Measurements from ENCODE around the gene GALNT2.

GALNT2 gene

GRCh38 chr1:230125640-230126528 is 58.8 kb downstream of the GALNT2 start:
- no peak for DNase-seq (ENCODE audit: low read depth, low spot score)
- no peak overlapping the region for H3K27ac ChIP-seq

DNA sequence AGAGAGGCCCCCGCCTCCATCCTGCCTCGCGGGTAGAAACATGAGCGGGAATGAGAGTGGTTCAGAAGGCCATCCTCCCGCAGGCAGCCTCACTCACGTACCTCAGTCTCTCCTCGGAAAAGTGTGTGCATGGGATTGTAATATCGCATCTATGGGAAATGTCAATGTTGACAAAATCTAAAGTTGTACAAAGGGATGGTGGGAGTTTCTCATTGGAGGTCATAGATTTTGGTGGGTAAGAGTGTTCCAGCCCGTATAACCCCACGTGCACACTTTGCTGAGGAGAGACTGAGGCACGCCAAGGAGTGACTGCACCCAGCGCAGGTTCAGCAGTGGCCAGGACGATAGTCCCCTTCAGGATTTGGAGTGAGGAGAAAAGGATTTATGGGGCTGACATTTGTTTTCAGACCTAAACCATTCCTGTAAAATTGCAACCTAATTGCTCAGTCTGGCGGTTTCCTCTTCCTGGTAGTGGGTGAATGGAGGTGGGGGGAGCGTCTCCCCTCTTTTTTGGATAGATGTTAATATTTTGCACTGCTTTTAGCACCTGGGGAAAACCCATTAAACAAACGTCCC is 59.6 kb downstream of the GALNT2 start:
- no peak overlapping the region for H3K27ac ChIP-seq
- DNase-seq (ENCODE audit: low read depth, low spot score) = no peak

DNA sequence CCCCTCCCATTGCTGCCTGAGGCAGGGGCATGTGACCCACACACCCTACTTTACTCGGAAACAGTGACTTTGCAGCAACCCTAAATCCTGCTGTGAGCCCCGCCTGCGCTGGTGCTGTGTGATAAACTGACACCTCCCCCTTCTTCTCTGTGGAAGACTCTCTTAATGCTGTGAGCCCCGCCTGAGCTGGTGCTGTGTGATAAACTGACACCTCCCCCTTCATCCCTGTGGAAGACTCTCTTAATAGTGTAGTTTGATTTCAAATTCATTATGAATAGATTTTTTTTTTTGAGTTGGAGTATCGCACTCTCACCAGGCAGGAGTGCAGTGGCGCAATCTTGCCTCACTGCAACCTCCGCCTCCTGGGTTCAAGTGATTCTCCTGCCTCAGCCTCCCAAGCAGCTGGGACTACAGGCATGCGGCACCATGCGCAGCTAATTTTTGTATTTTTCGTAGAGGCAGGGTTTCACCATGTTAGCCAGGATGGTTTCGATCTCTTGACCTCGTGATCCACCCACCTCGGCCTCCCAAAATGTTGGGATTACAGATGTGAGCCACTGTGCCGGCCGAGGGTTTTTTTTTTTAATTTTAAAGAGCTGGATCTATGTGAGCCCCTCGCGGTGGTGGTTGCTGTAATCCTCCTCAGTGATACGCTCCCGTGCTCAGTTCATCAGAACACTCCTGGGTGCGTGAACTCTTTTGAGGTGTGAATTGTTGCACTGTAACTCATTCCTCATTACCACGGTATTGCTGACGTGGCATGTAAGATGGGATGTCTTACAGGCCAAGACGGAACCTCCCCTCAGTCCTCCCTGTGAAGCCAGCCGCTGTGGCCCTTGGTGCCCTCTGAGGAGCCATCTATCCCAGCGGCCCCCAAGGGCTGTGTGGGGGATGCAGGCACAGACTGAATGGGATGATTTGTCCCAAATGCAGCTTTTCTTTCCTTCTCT is 60.3 kb downstream of the GALNT2 start:
- no peak for DNase-seq (ENCODE audit: low read depth, low spot score)
- H3K27ac ChIP-seq = no peak overlapping the region

DNA sequence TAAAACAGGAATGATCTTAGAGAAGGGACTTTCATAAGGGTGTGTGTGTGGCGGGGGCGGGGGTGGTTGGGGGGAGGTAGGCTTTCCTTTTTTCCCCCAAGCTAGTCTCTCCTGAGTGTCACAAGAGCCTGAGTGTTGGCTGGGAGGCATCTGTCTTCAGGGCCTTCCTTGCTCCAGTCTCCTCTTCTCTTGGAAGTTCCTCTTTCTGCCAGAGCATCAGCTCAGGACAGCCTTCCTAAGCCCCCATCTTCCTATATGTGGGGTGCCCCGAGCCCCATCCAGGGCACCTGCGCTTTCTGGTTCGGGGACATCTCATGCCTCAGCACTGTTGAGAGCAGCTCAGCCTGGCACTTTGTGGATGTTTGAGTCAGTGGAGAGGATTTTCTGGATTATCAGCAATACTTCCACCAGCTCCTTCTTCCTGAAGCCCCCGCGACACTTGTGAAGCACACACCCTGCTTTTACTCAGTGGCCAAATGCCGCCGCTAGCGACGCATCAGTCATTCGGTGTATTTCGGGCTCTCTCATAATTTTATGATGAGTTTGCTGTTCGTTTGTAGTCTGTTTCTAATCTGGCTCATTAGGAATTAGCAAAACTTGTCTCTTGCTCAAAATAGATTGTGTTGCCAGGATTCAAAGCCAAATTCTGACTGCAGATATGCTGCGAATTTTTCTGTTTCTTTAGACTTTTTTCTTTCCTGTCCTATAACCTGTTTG is 61.7 kb downstream of the GALNT2 start:
- no peak for DNase-seq (ENCODE audit: low read depth, low spot score)

DNA sequence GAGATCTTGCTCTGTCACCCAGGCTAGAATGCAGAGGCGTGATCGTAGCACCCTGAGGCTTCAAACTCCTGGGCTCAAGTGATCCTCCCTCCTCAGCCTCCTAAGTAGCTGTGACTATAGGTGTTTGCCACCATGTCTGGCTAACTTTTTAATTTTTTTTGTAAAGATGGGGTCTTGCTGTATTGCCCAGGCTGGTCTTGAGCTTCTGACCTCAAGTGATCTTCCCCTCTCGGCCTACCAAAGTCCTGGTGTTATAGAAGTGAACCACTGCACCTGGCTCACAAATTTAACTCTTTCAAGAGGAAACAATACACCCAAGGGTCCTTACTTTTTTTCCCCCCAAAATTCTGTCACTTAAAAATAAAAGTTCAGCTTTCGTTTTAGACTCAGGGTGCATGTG is 62.3 kb downstream of the GALNT2 start:
- no peak for DNase-seq (ENCODE audit: low read depth, low spot score)
- no peak overlapping the region for H3K27ac ChIP-seq

More for the DNA sequence above, 61.7 kb downstream of the GALNT2 start:
- H3K27ac ChIP-seq = no peak overlapping the region

DNA sequence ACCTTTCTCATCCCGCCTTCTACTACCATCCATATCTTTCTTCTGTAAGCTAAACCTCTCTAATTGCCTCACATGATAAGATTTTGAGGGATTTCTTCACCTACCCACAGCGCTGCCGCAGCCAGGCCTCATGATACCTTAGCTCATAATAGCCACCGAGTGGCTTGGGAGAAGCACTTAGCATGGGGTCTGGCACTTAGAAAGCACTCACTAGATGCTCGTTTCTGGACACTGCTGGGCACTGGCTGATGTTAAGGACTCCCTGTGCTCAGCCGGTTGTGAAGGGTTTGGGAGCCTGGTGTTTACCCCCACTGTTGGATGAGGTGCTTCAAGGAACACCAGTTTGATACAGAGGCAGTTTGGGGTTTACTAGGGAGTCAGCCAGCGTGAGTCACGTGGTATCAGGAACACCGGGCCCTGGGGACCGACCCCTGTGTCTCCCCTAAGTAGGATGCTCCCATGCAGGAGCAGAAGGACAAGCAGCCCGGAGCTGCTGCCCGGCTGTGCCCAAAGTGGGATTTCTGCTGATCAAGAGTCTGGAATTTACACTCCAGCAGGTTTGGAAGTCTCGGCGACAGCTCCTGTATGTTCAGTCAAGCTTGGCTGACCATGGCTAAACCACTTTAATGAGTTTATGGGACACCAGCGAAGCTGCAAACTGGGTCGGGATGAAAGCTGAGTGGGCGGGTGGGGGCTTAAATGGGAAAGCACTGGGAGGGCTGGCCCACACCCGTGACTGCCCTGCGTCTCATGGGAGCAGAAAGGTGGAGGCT is 63.3 kb downstream of the GALNT2 start:
- H3K27ac ChIP-seq = no peak overlapping the region
- DNase-seq (ENCODE audit: low read depth, low spot score) = no peak

DNA sequence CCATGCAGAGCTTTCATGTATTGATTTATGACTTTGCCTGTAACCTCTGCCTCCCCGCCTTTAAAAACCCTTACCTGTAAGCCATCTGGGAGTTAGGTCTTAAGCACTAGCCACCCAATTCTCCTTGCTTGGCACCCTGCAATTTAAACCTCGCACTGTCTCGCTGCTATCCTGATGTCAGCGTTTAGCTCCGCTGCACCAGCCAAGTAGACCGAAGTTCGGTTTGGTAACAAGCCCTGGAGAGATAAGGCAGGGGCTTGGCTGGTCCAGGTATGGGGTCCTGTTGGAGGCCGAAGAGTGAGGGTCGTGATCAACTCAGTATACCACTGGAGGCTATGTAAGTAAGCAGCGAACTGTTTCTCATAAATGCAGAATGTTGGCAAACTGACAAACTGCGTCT is 64.4 kb downstream of the GALNT2 start:
- no peak for DNase-seq (ENCODE audit: low read depth, low spot score)
- H3K27ac ChIP-seq = no peak overlapping the region

- no peak overlapping the region for H3K27ac ChIP-seq
- DNase-seq (ENCODE audit: low read depth, low spot score) = no peak
These were observed 65.7 kb downstream of the GALNT2 start for GRCh38 chr1:230132758-230133157.

DNA sequence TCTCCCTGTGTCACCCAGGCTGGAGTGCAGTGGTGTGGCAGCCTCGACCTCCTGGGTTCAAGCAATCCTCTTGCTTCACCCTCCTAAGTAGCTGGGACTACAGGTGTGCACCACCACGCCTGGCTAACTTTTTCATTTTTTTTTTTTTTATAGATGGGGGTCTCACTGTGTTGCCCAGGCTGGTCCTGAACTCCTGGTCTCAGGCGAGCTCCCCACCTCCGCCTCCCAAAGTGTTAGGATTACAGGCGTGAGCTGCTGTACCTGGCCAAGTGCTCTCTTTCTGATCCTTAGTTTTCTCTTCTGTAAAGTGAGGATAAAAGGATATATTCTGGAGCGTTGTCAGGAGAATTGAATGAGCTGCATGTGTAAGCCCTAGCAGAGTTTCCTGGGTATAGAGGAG is 68.7 kb downstream of the GALNT2 start:
- DNase-seq (ENCODE audit: low read depth, low spot score) = no peak
- no peak overlapping the region for H3K27ac ChIP-seq

GRCh38 chr1:230136453-230137336 is 69.7 kb downstream of the GALNT2 start:
- DNase-seq (ENCODE audit: low read depth, low spot score) = no peak
- no peak overlapping the region for H3K27ac ChIP-seq

DNA sequence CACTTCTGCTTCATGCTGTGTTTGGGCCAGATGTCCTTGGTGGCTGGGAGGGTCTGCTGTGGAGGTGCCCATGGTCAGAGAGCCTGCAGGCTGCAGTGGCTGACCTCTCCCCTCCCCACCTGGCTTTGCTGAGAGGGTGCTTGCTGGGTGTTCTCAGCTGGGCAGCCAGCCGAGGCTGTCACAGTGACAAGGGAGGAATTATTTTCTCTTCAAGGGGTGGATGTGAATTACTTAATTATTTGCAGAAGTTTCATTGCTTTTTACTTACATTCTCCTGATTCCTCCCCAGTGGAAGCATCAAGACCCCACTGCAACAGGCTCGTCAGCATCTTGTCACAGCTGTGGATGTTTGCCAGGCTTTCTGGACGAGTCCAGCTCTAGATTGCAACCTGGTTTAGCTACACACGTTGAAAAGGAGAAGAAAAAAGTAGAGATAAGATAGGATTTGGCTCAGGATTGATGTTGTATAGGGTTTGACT is 70.3 kb downstream of the GALNT2 start:
- DNase-seq (ENCODE audit: low read depth, low spot score) = no peak
- no peak overlapping the region for H3K27ac ChIP-seq

DNA sequence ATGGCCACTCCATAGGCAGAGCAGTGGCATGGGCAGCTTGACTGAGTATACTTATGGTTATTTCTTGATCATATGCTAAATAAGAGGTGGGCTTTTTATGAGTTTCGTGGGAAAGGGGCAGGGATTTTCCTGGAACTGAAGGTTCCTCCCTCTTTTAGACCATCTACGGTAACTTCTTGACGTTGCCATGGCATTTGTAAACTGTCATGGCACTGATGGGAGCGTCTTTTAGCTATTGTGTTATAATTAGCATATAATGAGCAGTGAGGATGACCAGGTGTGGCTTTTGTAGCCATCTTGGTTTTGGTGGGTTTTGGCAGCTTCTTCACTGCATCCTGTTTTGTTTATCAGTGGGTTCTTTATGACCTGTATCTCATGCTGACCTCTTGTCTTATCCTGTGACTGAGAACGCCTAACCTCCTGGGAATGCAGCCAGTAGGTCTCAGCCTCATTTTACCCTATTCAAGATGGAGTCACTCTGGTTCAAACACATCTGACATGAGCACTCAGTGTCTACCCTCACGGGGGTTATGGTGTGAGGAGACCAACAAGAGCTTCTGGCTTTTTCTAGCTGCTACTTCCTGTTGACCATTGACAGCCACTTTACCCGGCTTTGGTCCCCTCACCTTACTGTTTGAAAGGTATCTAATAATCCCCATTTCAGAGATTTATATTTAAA is 71.7 kb downstream of the GALNT2 start:
- no peak for DNase-seq (ENCODE audit: low read depth, low spot score)
- no peak overlapping the region for H3K27ac ChIP-seq

GRCh38 chr1:230139315-230139714 is 72.3 kb downstream of the GALNT2 start:
- no peak overlapping the region for H3K27ac ChIP-seq
- DNase-seq (ENCODE audit: low read depth, low spot score) = no peak

DNA sequence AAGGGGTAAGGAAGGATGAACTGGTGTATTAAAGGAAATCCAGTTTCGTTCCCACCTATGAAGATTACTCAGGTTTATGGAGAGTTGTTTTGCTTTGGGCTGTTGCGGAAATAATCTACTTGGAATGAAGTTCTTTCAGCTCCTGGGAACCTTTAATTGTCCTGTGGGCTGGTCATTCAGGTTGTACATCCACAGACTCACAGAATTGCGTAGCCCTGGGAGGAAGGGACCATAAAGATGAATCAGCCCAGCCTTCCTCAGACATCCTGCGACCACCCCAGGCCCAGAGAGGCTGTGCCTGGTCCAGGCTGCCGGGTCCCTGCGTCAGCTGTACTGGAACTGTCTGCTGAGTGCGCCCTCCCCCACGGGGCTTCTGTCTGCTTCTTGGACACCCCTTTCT is 72.7 kb downstream of the GALNT2 start:
- no peak for DNase-seq (ENCODE audit: low read depth, low spot score)
- H3K27ac ChIP-seq = no peak overlapping the region

GRCh38 chr1:230140221-230141020 is 73.4 kb downstream of the GALNT2 start:
- H3K27ac ChIP-seq = no peak overlapping the region

GRCh38 chr1:230141021-230141648 is 74.1 kb downstream of the GALNT2 start:
- DNase-seq (ENCODE audit: low read depth, low spot score) = no peak
- H3K27ac ChIP-seq = no peak overlapping the region

More at GRCh38 chr1:230140221-230141020, 73.4 kb downstream of the GALNT2 start:
- no peak for DNase-seq (ENCODE audit: low read depth, low spot score)

All from epithelial cell of prostate (primary cell).